ENCODE results near the gene CLPTM1L.
"Not testable (repeated sequence)": the region's sequence is repeated elsewhere in the genome, so short reads cannot be mapped to it uniquely, and the experiment has no call there.

Gene CLPTM1L

DNA sequence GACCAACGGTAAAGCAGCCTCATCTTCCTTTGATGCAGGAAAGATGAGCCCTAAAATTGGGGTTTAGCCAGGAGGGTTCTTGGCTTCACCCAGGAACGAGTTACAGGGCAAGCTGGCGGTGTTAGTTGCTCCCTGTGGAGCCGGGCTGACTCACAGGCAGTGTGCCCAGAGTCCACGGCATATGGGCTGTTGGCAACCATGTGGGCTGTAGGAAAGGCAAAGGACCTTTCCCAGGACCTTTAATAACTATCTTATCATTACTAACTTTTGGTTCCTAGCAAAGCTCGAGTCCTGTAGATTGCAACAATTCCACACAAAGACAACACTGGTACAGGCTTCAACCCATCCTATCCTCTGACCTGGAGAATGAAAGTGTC, 29.8 kb upstream of the CLPTM1L start:
- Histone ChIP-seq H3K23ac (ENCODE audit: low read length in 2 of 2) (no peak overlapping the region), H3K4ac (ENCODE audit: low read depth in 1 of 2, low read length in 2 of 2) (no peak overlapping the region), H3K36me3 (ENCODE audit: control insufficient read depth in 1 of 2, insufficient read depth in 2 of 2, low read depth in 1 of 2, low read length in 2 of 2) (no peaks in the 10 kb centered on the region), H3K79me1 (replicated peaks; ENCODE audit: low read length, poor library complexity, severe bottlenecking) (no peaks in the 10 kb centered on the region), H3K14ac (ENCODE audit: low read length in 2 of 2) (no peak overlapping the region), H2BK5ac (ENCODE audit: low read depth, low read length, poor library complexity, severe bottlenecking) (no peak overlapping the region), H3K9me3 (ENCODE audit: control insufficient read depth, low read length) (peaks cover 1% of the 10 kb centered on the region), H2BK120ac (ENCODE audit: low read depth, low read length) (no peak overlapping the region), H3K9ac (ENCODE audit: low read length) (no peak overlapping the region), H2BK12ac (ENCODE audit: low read length in 2 of 2) (no peak overlapping the region), H2AFZ (ENCODE audit: low read depth, low read length) (no peak overlapping the region), H3K4me2 (ENCODE audit: low read length, poor library complexity, severe bottlenecking) (no peak overlapping the region), H3K27ac (ENCODE audit: low read length, poor library complexity, severe bottlenecking) (no peak overlapping the region), H3K27me3 (ENCODE audit: control insufficient read depth in 1 of 2, insufficient read depth in 1 of 2, low read length in 2 of 2) (peaks cover 49 to 74% of the 10 kb centered on the region in 2 experiments), H3K4me1 (ENCODE audit: control insufficient read depth, insufficient read depth, low read depth, low read length) (no peaks in the 10 kb centered on the region), H2BK15ac (ENCODE audit: low read depth, poor library complexity, severe bottlenecking) (no peak overlapping the region), H3K18ac (ENCODE audit: low read depth in 1 of 2, low read length in 2 of 2) (no peak overlapping the region), H3K4me3 (ENCODE audit: insufficient read depth in 1 of 2, low read depth in 1 of 2, low read length in 2 of 2) (no peak overlapping the region), H4K91ac (ENCODE audit: low read length) (no peak overlapping the region), H2AK5ac (ENCODE audit: low read length, severe bottlenecking) (no peak overlapping the region), H4K8ac (ENCODE audit: low read length) (no peak overlapping the region)
- DNase-seq: no peak
- WGBS: 57% methylated on average over 6 of the region's 6 CpGs

DNA sequence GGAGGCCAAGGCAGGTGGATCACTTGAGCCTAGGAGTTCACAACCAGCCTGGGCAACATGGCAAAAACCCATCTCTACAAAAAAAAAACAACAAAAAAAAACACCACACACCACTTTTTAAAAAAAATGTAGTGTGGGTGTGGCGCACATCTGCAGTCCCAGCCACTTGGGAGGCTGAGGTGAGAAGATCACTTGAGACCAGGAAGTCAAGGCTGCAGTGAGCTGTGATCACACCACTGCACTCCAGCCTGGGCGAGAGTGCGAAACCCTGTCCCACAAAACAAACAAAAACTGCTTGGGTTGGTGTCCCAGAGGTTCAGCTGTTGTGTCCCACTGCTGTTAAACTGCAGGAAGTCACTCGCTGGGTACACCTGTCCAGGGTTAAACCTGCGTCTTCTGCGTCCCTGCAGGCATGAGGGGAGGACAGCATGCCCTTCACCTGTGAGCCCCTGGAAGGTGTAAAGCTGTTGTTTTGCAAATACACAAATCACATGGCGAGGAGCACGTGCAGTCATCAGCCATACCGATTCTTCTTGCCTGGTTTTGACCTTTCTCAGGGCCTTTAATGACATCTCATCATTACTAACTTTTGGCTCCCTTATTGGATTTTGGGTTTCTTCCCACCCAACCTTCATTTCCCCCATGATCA, 29.3 kb upstream of the CLPTM1L start:
- H3K36me3 ChIP-seq (ENCODE audit: control insufficient read depth in 1 of 2, insufficient read depth in 2 of 2, low read depth in 1 of 2, low read length in 2 of 2): no peaks in the 10 kb centered on the region
- no peaks in the 10 kb centered on the region for H3K9me3 ChIP-seq (ENCODE audit: control insufficient read depth, low read length)
- H3K9ac ChIP-seq (ENCODE audit: low read length): no peak overlapping the region
- H2BK15ac ChIP-seq (ENCODE audit: low read depth, poor library complexity, severe bottlenecking): no peak overlapping the region
- H3K4me2 ChIP-seq (ENCODE audit: low read length, poor library complexity, severe bottlenecking): no peak overlapping the region
- H2AFZ ChIP-seq (ENCODE audit: low read depth, low read length): no peak overlapping the region
- 76% methylated on average over 9 of the region's 9 CpGs for WGBS
- no peak overlapping the region for H3K4me3 ChIP-seq (ENCODE audit: insufficient read depth in 1 of 2, low read depth in 1 of 2, low read length in 2 of 2)
- H3K4ac ChIP-seq (ENCODE audit: low read depth in 1 of 2, low read length in 2 of 2): no peak overlapping the region
- H3K79me1 ChIP-seq (replicated peaks; ENCODE audit: low read length, poor library complexity, severe bottlenecking): no peaks in the 10 kb centered on the region
- no peak overlapping the region for H4K91ac ChIP-seq (ENCODE audit: low read length)
- no peak overlapping the region for H3K27ac ChIP-seq (ENCODE audit: low read length, poor library complexity, severe bottlenecking)
- no peak overlapping the region for H2BK5ac ChIP-seq (ENCODE audit: low read depth, low read length, poor library complexity, severe bottlenecking)
- no peak overlapping the region for H3K23ac ChIP-seq (ENCODE audit: low read length in 2 of 2)
- no peak overlapping the region for H2BK120ac ChIP-seq (ENCODE audit: low read depth, low read length)
- H2AK5ac ChIP-seq (ENCODE audit: low read length, severe bottlenecking): no peak overlapping the region
- H3K27me3 ChIP-seq (ENCODE audit: control insufficient read depth in 1 of 2, insufficient read depth in 1 of 2, low read length in 2 of 2): peaks cover 48 to 74% of the 10 kb centered on the region in 2 experiments
- no peaks in the 10 kb centered on the region for H3K4me1 ChIP-seq (ENCODE audit: control insufficient read depth, insufficient read depth, low read depth, low read length)
- no peak overlapping the region for H3K14ac ChIP-seq (ENCODE audit: low read length in 2 of 2)
- no peak overlapping the region for H3K18ac ChIP-seq (ENCODE audit: low read depth in 1 of 2, low read length in 2 of 2)
- no peak for DNase-seq
- no peak overlapping the region for H4K8ac ChIP-seq (ENCODE audit: low read length)
- H2BK12ac ChIP-seq (ENCODE audit: low read length in 2 of 2): no peak overlapping the region

DNA sequence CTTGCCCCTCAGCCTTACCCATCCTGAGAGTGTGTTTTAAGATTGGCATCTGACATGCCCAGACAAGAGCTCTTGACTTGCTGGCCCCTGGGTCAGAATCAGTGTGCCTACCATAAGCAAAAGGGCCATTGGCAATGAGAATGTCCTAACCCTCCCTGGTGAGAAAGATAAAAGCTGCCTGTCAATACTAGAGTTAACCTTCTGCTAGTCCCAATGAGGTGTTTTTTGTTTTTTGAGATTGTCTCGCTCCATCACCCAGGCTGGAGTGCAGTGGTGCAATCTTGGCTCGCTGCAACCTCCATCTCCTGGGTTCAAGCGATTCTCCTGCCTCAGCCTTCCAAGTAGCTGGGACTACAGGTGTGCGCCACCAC, 27.1 kb upstream of the CLPTM1L start:
- H3K23ac ChIP-seq (ENCODE audit: low read length in 2 of 2); H3K79me1 ChIP-seq (replicated peaks; ENCODE audit: low read length, poor library complexity, severe bottlenecking); H2BK12ac ChIP-seq (ENCODE audit: low read length in 2 of 2); H3K4me1 ChIP-seq (ENCODE audit: control insufficient read depth, insufficient read depth, low read depth, low read length); H4K8ac ChIP-seq (ENCODE audit: low read length); H2AK5ac ChIP-seq (ENCODE audit: low read length, severe bottlenecking); H3K36me3 ChIP-seq (ENCODE audit: control insufficient read depth in 1 of 2, insufficient read depth in 2 of 2, low read depth in 1 of 2, low read length in 2 of 2); H3K9ac ChIP-seq (ENCODE audit: low read length); H3K4me3 ChIP-seq (ENCODE audit: insufficient read depth in 1 of 2, low read depth in 1 of 2, low read length in 2 of 2); H3K18ac ChIP-seq (ENCODE audit: low read depth in 1 of 2, low read length in 2 of 2); H3K4me2 ChIP-seq (ENCODE audit: low read length, poor library complexity, severe bottlenecking); DNase-seq; H3K9me3 ChIP-seq (ENCODE audit: control insufficient read depth, low read length); H3K4ac ChIP-seq (ENCODE audit: low read depth in 1 of 2, low read length in 2 of 2); H2BK15ac ChIP-seq (ENCODE audit: low read depth, poor library complexity, severe bottlenecking); H3K27ac ChIP-seq (ENCODE audit: low read length, poor library complexity, severe bottlenecking); H3K14ac ChIP-seq (ENCODE audit: low read length in 2 of 2); H2AFZ ChIP-seq (ENCODE audit: low read depth, low read length); H2BK5ac ChIP-seq (ENCODE audit: low read depth, low read length, poor library complexity, severe bottlenecking); H4K91ac ChIP-seq (ENCODE audit: low read length); H2BK120ac ChIP-seq (ENCODE audit: low read depth, low read length): not testable (repeated sequence)
- WGBS: 88% methylated on average over 3 of the region's 4 CpGs
- H3K27me3 ChIP-seq (ENCODE audit: control insufficient read depth in 1 of 2, insufficient read depth in 1 of 2, low read length in 2 of 2): peaks cover 46 to 74% of the 10 kb centered on the region in 2 experiments

DNA sequence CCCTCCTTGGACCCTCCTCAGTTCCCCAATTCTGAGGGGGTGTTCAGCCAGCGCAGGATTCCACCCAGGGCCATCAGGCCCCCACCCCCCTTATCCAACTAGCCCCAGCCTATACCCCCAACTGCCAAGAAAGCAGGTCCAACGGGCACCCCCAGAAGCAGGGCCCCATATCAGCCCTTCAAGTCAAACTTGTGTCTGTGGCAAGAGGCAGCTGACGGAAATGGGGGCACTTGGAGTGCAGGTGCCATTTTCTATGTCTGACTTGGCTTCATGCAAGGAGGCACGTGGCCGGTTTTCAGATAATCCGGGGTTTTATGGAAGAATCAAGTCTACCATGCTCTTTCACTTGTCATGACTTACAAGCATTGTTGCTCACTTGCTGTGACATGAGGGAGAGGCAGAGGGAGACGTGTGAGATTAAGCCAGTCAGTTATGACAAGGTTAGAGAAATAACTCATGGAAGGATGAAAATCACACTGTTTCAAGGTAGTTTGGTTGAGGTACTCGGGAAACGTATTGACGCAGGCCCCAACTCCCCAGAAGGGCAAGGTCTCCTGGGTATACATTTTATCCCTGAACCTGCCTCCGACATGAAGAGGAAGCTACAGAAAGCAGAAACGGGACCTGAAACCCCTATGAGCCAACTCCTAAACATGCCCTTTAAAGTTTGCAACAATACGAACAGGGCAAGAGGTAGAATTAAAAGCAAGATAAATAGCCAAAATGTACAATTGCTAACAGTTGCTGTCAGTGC, 26.5 kb upstream of the CLPTM1L start:
- Histone ChIP-seq H3K4me2 (ENCODE audit: low read length, poor library complexity, severe bottlenecking) (no peak overlapping the region), H3K4ac (ENCODE audit: low read depth in 1 of 2, low read length in 2 of 2) (no peak overlapping the region), H3K27me3 (ENCODE audit: control insufficient read depth in 1 of 2, insufficient read depth in 1 of 2, low read length in 2 of 2) (peaks cover 52 to 74% of the 10 kb centered on the region in 2 experiments), H3K36me3 (ENCODE audit: control insufficient read depth in 1 of 2, insufficient read depth in 2 of 2, low read depth in 1 of 2, low read length in 2 of 2) (no peaks in the 10 kb centered on the region), H3K14ac (ENCODE audit: low read length in 2 of 2) (no peak overlapping the region), H2AK5ac (ENCODE audit: low read length, severe bottlenecking) (no peak overlapping the region), H2BK120ac (ENCODE audit: low read depth, low read length) (no peak overlapping the region), H3K23ac (ENCODE audit: low read length in 2 of 2) (no peak overlapping the region), H3K4me1 (ENCODE audit: control insufficient read depth, insufficient read depth, low read depth, low read length) (no peaks in the 10 kb centered on the region), H3K79me1 (replicated peaks; ENCODE audit: low read length, poor library complexity, severe bottlenecking) (no peaks in the 10 kb centered on the region), H3K4me3 (ENCODE audit: insufficient read depth in 1 of 2, low read depth in 1 of 2, low read length in 2 of 2) (no peak overlapping the region), H3K9me3 (ENCODE audit: control insufficient read depth, low read length) (no peaks in the 10 kb centered on the region), H2BK15ac (ENCODE audit: low read depth, poor library complexity, severe bottlenecking) (no peak overlapping the region), H2BK12ac (ENCODE audit: low read length in 2 of 2) (no peak overlapping the region), H2AFZ (ENCODE audit: low read depth, low read length) (no peak overlapping the region), H4K91ac (ENCODE audit: low read length) (no peak overlapping the region), H3K27ac (ENCODE audit: low read length, poor library complexity, severe bottlenecking) (no peak overlapping the region), H2BK5ac (ENCODE audit: low read depth, low read length, poor library complexity, severe bottlenecking) (no peak overlapping the region), H3K9ac (ENCODE audit: low read length) (no peak overlapping the region), H4K8ac (ENCODE audit: low read length) (no peak overlapping the region), H3K18ac (ENCODE audit: low read depth in 1 of 2, low read length in 2 of 2) (no peak overlapping the region)
- 83% methylated on average over 13 of the region's 13 CpGs for WGBS
- no peak for DNase-seq

Data from mesenchymal stem cell (in vitro differentiated cells and primary cell).